HCT116 (cell line): ENCODE measurements around the gene ERGIC3. TPM values are rescaled to one million over a fixed set of nuclear protein-coding genes. Genes with fewer than 3 reads are reported as not detected.

Experiments
- ATAC-seq: fragments of 200-7000 bp; cut with Tn5 transposase; 2 replicates; pipeline ENCODE4 v1.9.1; 2020; ENCODE audit warnings: mild to moderate bottlenecking, moderate library complexity
- BruUV-seq: library from RNA; stranded (reverse); fragments of 400-500 nt; replicated peaks from 2 replicates; lab custom pipeline; 2021; lab: Mats Ljungman, UMichigan
- CTCF ChIA-PET: fragments of 300-600 bp; sonication (Branson Sonifier 250); formaldehyde crosslinking; loops from one replicate; lab custom pipeline; 2021; ENCODE audit warnings: antibody characterized with exemption; lab: Charles Lee
- POLR2A ChIA-PET: fragments of 300-600, 350-600 bp; sonication (Branson Sonifier 250); formaldehyde crosslinking; loops from one replicate; lab custom pipeline; 2021; ENCODE audit warnings: antibody characterized with exemption; lab: Charles Lee
- RAD21 ChIA-PET, 2 experiments: fragments of 300-600 bp; sonication (Branson Sonifier 250); formaldehyde crosslinking; loops; one replicate each; lab custom pipeline; 2023; ENCODE audit warnings: low total read pairs in 2 of 2; ENCODE audit not compliant: uncharacterized antibody in 2 of 2, unreplicated experiment in 2 of 2, low non-redundant PET in 1 of 2; lab: Charles Lee
- DNase-seq: peaks from one replicate; pipeline ENCODE4 v3.0.0-alpha.2; 2010; ENCODE audit warnings: low read depth, low spot score
- H2AFZ ChIP-seq: fragments of 200-600 bp; shearing (Covaris generic), sonication (generic); 2 replicates; pipeline ENCODE4 v1.6.1; 2017; ENCODE audit warnings: low read depth, mixed run types, mixed read lengths, antibody characterized with exemption, low read length; ENCODE audit not compliant: poor library complexity, severe bottlenecking
- H3K27ac ChIP-seq: 2 replicates; pipeline ENCODE4 v1.5.1; 2012; ENCODE audit warnings: low read depth, low read length
- H3K27me3 ChIP-seq: fragments of 200-600 bp; sonication (generic); 2 replicates; pipeline ENCODE4 v1.6.1; 2016; ENCODE audit warnings: mixed run types, low read length, mixed read lengths; ENCODE audit not compliant: insufficient read depth
- H3K36me3 ChIP-seq, 2 experiments: fragments of 200-500 bp in 1 of 2; fragments of 200-600 bp in 1 of 2; sonication (Bioruptor generic) in 1 of 2; sonication (generic) in 1 of 2; 2 replicates each; pipeline versions ENCODE4 v1.5.1 to v1.6.1; 2014 to 2016; ENCODE audit warnings: low read length in 2 of 2, inconsistent platforms in 1 of 2, mixed read lengths in 1 of 2, mixed run types in 1 of 2; ENCODE audit not compliant: insufficient read depth in 2 of 2, control insufficient read depth in 1 of 2
- H3K4me1 ChIP-seq, 2 experiments: fragments of 200-600 bp in 1 of 2; sonication (generic) in 1 of 2; 2 replicates each; pipeline versions ENCODE4 v1.5.1 to v1.6.1; 2012 to 2017; ENCODE audit warnings: low read length in 2 of 2, inconsistent platforms in 1 of 2, mild to moderate bottlenecking in 1 of 2, mixed read lengths in 1 of 2, mixed run types in 1 of 2, moderate library complexity in 1 of 2; ENCODE audit not compliant: insufficient read depth in 2 of 2, control insufficient read depth in 1 of 2
- H3K4me2 ChIP-seq: fragments of 200-600 bp; sonication (generic); 2 replicates; pipeline ENCODE4 v1.6.1; 2017; ENCODE audit warnings: mixed run types, low read length, mixed read lengths
- H3K4me3 ChIP-seq, 2 experiments: fragments of 200-600 bp in 1 of 2; sonication (generic) in 1 of 2; replicated peaks in 1 of 2; 2 replicates each; pipeline ENCODE4 v1.5.1; 2011 to 2016; ENCODE audit warnings: low read length in 2 of 2, control low read depth in 1 of 2, low read depth in 1 of 2, mild to moderate bottlenecking in 1 of 2, mixed read lengths in 1 of 2, mixed run types in 1 of 2
- H3K79me2 ChIP-seq: fragments of 200-600 bp; sonication (generic); 2 replicates; pipeline ENCODE4 v1.6.1; 2017; ENCODE audit warnings: mild to moderate bottlenecking, mixed run types, low read length, moderate library complexity, mixed read lengths; ENCODE audit not compliant: insufficient read depth
- H3K9ac ChIP-seq: fragments of 200-600 bp; sonication (generic); 2 replicates; pipeline ENCODE4 v1.6.1; 2016; ENCODE audit warnings: low read length, mixed read lengths
- H3K9me2 ChIP-seq: fragments of 200-600 bp; sonication (generic), shearing (Covaris generic); 2 replicates; pipeline ENCODE4 v1.6.1; 2017; ENCODE audit warnings: mixed run types, mild to moderate bottlenecking, moderate library complexity; ENCODE audit not compliant: insufficient read depth
- H3K9me3 ChIP-seq, 2 experiments: fragments of 200-500 bp in 1 of 2; fragments of 200-600 bp in 1 of 2; sonication (Bioruptor generic) in 1 of 2; sonication (generic) in 1 of 2; 2 replicates each; pipeline ENCODE4 v1.6.1; 2014 to 2017; ENCODE audit warnings: low read length in 2 of 2, mixed read lengths in 2 of 2, inconsistent platforms in 1 of 2, low read depth in 1 of 2, mild to moderate bottlenecking in 1 of 2, mixed run types in 1 of 2, moderate library complexity in 1 of 2; ENCODE audit not compliant: control insufficient read depth in 1 of 2, insufficient read depth in 1 of 2
- H4K20me1 ChIP-seq: fragments of 200-600 bp; sonication (generic), shearing (Covaris generic); 2 replicates; pipeline ENCODE4 v1.6.1; 2017; ENCODE audit warnings: mixed run types, mild to moderate bottlenecking, moderate library complexity; ENCODE audit not compliant: insufficient read depth
- ATF3 ChIP-seq: IDR thresholded peaks from 2 replicates; pipeline ENCODE4 v1.6.1; 2012
- CBX3 ChIP-seq: IDR thresholded peaks from 2 replicates; pipeline ENCODE4 v1.6.1; 2012; ENCODE audit warnings: low read depth
- CEBPB ChIP-seq: IDR thresholded peaks from 2 replicates; pipeline ENCODE4 v1.6.1; 2012; ENCODE audit warnings: low read depth
- CTCF ChIP-seq, 3 experiments: fragments of 200-600 bp in 1 of 3; sonication (generic) in 1 of 3; IDR thresholded peaks in 2 of 3; conservative IDR thresholded peaks in 1 of 3; 2 replicates each; pipeline ENCODE4 v1.5.1; 2012 to 2017; ENCODE audit warnings: low read depth in 2 of 3, low read length in 2 of 3, antibody characterized with exemption in 1 of 3, borderline replicate concordance in 1 of 3, control low read depth in 1 of 3, mild to moderate bottlenecking in 1 of 3, mixed read lengths in 1 of 3, mixed run types in 1 of 3, moderate library complexity in 1 of 3; ENCODE audit not compliant: insufficient read depth in 1 of 3
- MAX ChIP-seq: IDR thresholded peaks from 2 replicates; pipeline ENCODE4 v1.6.1; 2012
- SIN3A ChIP-seq: IDR thresholded peaks from 2 replicates; pipeline ENCODE4 v1.6.1; 2012; ENCODE audit warnings: low read depth
- SP1 ChIP-seq: IDR thresholded peaks from 2 replicates; pipeline ENCODE4 v1.6.1; 2012; ENCODE audit warnings: low read depth
- SRF ChIP-seq: IDR thresholded peaks from 2 replicates; pipeline ENCODE4 v1.6.1; 2012; ENCODE audit warnings: low read depth
- TCF7L2 ChIP-seq: IDR thresholded peaks from 2 replicates; pipeline ENCODE4 v1.7.0; 2011; ENCODE audit warnings: borderline replicate concordance, inconsistent platforms; ENCODE audit not compliant: insufficient read depth, insufficient read length; ENCODE audit errors: extremely low read depth
- YY1 ChIP-seq: IDR thresholded peaks from 2 replicates; pipeline ENCODE4 v1.6.1; 2011; ENCODE audit warnings: low read length, low read depth, moderate library complexity, mild to moderate bottlenecking; ENCODE audit not compliant: insufficient replicate concordance; ENCODE audit errors: extremely low read depth
- ZBTB33 ChIP-seq: IDR thresholded peaks from 2 replicates; pipeline ENCODE4 v1.6.1; 2011; ENCODE audit warnings: mild to moderate bottlenecking, low read length, moderate library complexity; ENCODE audit not compliant: insufficient replicate concordance; ENCODE audit errors: extremely low read depth
- ZFX ChIP-seq: fragments of 450-650 bp; IDR thresholded peaks from 2 replicates; pipeline ENCODE4 v1.6.1; 2017
- ZNF274 ChIP-seq: fragments of 200-500 bp; sonication (Bioruptor generic); IDR thresholded peaks from 2 replicates; pipeline ENCODE4 v1.6.1; 2014; ENCODE audit warnings: mild to moderate bottlenecking, low read depth, low read length, inconsistent platforms
- intact Hi-C: fragments of 100-400 bp; cut with micrococcal nuclease; formaldehyde crosslinking; loops from 2 replicates; pipeline ENCODE4 v1.10.0; 2022
- total RNA-seq: library from RNA; stranded (reverse); gene quantifications from one replicate; pipeline ENCODE4 v1.2.1, GENCODE V29; 2021; ENCODE audit not compliant: unreplicated experiment

ERGIC3 gene
- total RNA-seq, 1 experiment from 2014 or later: 229 TPM

GRCh38 chr20:35496481-35496880, 45.4 kb upstream of the ERGIC3 start:
- RAD21 ChIA-PET: no interaction called here
- no peak for ATAC-seq

GRCh38 chr20:35497320-35497719, 44.6 kb upstream of the ERGIC3 start:
- no peaks in the 10 kb centered on the region for H3K9me2 ChIP-seq
- BruUV-seq: no TSS peak
- H3K9ac ChIP-seq: no peak overlapping the region
- ChIA-PET CTCF (no interaction called here), POLR2A (no interaction called here), RAD21 (no interaction called here)
- H3K9me3 ChIP-seq: no peaks in the 10 kb centered on the region
- H3K27ac ChIP-seq: no peak overlapping the region
- no peaks in the 10 kb centered on the region for H3K79me2 ChIP-seq
- H2AFZ ChIP-seq: no peak overlapping the region
- no peak for DNase-seq
- peaks cover 36 to 50% of the 10 kb centered on the region in 2 experiments; a peak in 3 of 4 replicates for H3K36me3 ChIP-seq
- H3K4me1 ChIP-seq: no peaks in the 10 kb centered on the region
- no peak overlapping the region for H3K4me2 ChIP-seq
- H3K27me3 ChIP-seq: no peaks in the 10 kb centered on the region
- no peak for ATAC-seq
- H4K20me1 ChIP-seq: no peaks in the 10 kb centered on the region
- no peak overlapping the region for H3K4me3 ChIP-seq
- intact Hi-C loops: no loop called here
- no peak for TF ChIP-seq ZBTB33
- no peak for TF ChIP-seq TCF7L2
- no peak for TF ChIP-seq CBX3
- TF ChIP-seq MAX: no peak
- TF ChIP-seq CEBPB: no peak
- no peak for TF ChIP-seq ZFX
- no peak for TF ChIP-seq ATF3
- no peak for TF ChIP-seq YY1
- TF ChIP-seq SP1: no peak
- TF ChIP-seq ZNF274: no peak

More at GRCh38 chr20:35496481-35496880, 45.4 kb upstream of the ERGIC3 start:
- Histone ChIP-seq H3K27me3 (no peaks in the 10 kb centered on the region), H3K9ac (no peak overlapping the region), H4K20me1 (no peaks in the 10 kb centered on the region), H3K27ac (no peak overlapping the region), H3K36me3 (peaks cover 36 to 47% of the 10 kb centered on the region in 2 experiments; a peak in 3 of 4 replicates), H2AFZ (no peak overlapping the region), H3K79me2 (no peaks in the 10 kb centered on the region), H3K4me2 (no peak overlapping the region), H3K9me2 (no peaks in the 10 kb centered on the region), H3K9me3 (no peaks in the 10 kb centered on the region), H3K4me3 (no peak overlapping the region), H3K4me1 (no peaks in the 10 kb centered on the region)
- POLR2A ChIA-PET: interaction anchor here (0.6 kb wide), 1 partner anchor 96 kb away, joined by 4 read pairs; no protein-coding TSS in a partner anchor
- no TSS peak for BruUV-seq
- no peak for TF ChIP-seq CTCF (IDR thresholded peaks at IDR 0.05 in 2 of 3, conservative IDR thresholded peaks at IDR 0.05 in 1 of 3; ENCODE audit: borderline replicate concordance in 1 of 3, insufficient read depth in 1 of 3, low read depth in 2 of 3, low read length in 2 of 3)
- TF ChIP-seq SIN3A: no peak
- no peak for TF ChIP-seq TCF7L2
- TF ChIP-seq SRF: no peak
- intact Hi-C loops: no loop called here
- CTCF ChIA-PET: no interaction called here
- no peak for DNase-seq
